GM19463 (cell line): ENCODE data around the gene SPNS2.

Experiments used
- ATAC-seq: cut with Tn5 transposase; IDR thresholded peaks from one replicate; pipeline ENCODE4 v1.9.1; 2021; ENCODE audit warnings: mild to moderate bottlenecking, moderate library complexity; ENCODE audit not compliant: unreplicated experiment

SPNS2 gene

DNA sequence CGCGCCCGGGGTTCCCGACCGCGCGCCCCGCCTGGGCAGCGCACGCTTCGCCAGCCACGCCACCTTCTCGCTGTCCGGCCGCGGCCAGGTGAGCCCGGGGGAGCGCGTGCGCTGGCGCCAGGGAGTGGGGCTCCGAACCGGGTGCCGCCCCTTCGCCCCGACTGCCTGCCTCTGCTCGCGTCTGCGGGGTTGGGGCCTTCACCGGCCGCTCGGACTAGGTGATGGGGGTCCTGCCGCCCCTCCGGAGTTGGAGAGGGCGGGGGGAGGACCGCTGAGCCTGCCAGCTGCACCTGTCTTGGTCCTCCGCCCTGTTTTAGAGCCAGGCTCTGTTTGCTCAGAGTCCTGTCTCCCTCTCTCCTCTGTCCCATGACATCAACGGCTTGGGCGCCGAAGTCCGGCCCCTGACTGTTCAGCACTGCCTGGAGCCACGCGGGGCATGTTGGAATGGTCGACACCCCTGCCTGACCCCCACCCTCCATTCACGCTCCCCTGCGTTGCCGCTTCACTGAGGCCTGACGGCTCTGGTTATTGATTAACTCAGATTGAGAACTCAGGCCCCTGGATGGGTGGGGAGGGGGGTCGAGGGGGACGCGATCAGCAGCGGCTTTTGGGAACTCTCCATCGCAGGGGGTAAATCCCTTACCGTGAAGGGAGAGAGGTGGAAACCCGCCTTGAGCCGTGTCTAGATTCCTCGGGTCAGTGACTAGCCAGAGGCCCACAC is 86.4 kb downstream of the SPNS2 start:
- no peak for ATAC-seq

DNA sequence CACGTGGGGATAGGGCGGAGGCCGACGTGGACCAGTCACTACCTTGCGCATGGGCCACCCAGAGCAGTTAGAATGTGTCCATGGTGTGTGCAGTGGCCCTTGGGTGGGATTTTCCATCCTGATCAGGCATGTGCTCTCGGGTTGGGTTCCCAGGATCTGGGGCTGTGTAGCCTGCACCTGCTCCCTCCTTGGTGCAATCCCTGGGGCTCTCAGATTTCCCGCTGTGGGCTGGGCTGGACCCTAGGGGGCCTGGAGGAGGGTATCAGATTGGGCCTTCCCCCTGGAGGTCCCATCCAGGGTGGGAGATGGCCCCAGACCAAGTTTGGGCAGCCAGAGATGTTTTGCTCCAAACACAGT is 86.9 kb downstream of the SPNS2 start:
- no peak for ATAC-seq

DNA sequence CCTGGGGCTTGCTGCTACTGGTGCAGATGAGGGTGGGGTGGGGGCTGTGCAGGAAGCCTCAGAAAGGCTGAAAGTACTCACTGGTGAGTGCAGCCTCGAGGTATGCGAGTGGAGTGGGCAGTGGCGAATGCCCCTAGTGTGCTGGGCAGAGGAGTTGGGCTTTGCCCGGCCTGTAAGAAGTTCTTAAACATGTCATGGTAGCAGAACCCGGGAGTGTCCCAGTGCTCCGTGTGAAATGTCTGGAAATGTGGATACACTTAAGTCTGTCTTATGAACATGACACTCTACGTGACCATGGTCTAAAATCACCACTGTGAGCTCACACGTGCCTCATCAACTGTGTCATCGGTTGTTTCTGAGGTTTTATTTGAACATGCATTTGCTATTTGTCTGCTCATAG is 87.4 kb downstream of the SPNS2 start:
- no peak for ATAC-seq

DNA sequence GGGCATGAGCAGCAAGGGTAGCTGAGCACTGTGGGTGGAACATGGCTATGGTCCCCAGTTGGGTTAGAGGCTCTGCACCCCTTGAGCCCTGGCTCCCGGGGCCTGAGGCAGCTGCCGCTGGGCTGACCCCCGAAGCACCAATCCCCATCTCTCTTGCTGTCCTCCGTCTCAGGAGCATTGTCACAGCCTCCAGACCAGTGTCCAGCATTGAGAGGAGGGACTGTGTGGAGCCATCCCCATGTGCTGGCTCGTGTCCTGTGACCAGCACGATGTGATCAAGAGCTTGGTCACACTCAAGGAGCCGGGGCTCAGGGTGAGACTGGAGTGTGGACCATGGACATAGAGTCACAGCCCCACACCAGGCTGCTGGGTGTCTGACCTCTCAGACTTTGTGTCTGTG is 88.5 kb downstream of the SPNS2 start:
- ATAC-seq = no peak

DNA sequence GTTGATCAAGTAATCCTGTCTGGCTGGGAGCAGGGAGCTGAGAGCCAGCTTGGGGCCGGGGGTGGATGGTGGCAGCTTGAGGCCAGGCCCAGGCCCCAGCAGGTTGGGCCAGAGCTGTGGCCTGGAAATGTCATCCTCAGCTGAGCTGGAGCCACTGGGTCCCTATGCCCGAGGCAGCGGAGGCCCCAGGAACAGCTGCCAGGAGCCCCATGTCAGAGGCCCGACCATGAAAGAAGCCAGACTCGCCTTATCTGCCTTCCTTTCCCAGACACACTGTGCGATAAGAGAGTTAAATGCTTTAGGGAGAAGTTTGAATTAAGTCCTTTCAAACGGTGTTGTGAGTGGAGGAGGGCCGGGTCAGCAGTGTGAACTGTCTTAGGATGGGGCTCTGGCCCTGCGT is 89.1 kb downstream of the SPNS2 start:
- ATAC-seq = no peak

DNA sequence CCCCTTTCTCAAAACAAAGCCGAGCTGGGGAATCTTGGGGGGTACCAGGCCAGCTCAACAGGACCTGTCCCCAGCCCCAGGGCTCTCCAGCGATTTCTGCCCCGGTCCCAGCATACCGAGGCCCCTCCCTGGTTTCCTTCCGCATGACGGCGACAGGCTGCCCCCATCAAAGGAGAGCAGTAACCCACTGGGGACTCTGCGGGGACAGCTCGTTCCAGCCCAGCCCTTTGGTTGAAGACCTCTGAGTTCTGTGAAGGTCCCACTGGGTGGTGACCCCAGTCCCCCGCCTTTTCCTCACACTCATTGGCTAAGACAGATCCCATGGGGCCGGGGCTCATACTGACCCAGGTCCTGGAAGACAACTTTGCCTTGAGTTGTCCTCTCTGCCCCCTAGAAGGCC is 89.7 kb downstream of the SPNS2 start:
- ATAC-seq = no peak
